ENCODE results near the gene OXCT1. TPM values are rescaled to one million over a fixed set of nuclear protein-coding genes. Genes with fewer than 3 reads are reported as not detected.

The OXCT1 gene
- total and polyA plus RNA-seq, 2 of the 8 experiments (the other 6 are each of a cell fraction or from before 2014, with no cell fraction given): 10.1 to 28.2 TPM

GRCh38 chr5:41772056-41772455 is 98.2 kb downstream of the OXCT1 start (continued):
- TF ChIP-seq CHD7 (IDR thresholded peaks at IDR 0.05; ENCODE audit: insufficient replicate concordance, low read length): no peak
- no peak for TF ChIP-seq ATF3 (IDR thresholded peaks at IDR 0.05; ENCODE audit: insufficient read depth, low read depth, low read length)
- no peak for TF ChIP-seq SRF (IDR thresholded peaks at IDR 0.05; ENCODE audit: low read depth, low read length)
- no peak for TF ChIP-seq YY1 (IDR thresholded peaks at IDR 0.05; ENCODE audit: low read depth, low read length)
- TF ChIP-seq TEAD4 (IDR thresholded peaks at IDR 0.05; ENCODE audit: low read depth, low read length): no peak
- TF ChIP-seq RNF2 (IDR thresholded peaks at IDR 0.05; ENCODE audit: borderline replicate concordance, low read depth, low read length, missing control alignments, poor library complexity, severe bottlenecking): no peak
- TF ChIP-seq MAX (IDR thresholded peaks at IDR 0.05): no peak
- no peak for TF ChIP-seq HDAC6 (IDR thresholded peaks at IDR 0.05; ENCODE audit: low read depth, low read length)
- TF ChIP-seq ZNF274 (IDR thresholded peaks at IDR 0.05; ENCODE audit: borderline replicate concordance, extremely low read depth, low read length): no peak
- no peak for TF ChIP-seq RXRA (IDR thresholded peaks at IDR 0.05; ENCODE audit: insufficient read depth, low read depth, low read length)
- no peak for TF ChIP-seq CHD2 (IDR thresholded peaks at IDR 0.05; ENCODE audit: low read length)

Measured in H1 (cell line).